ENCODE measurements around the gene IFITM1.
"Not testable (repeated sequence)": the region's sequence is repeated elsewhere in the genome, so short reads cannot be mapped to it uniquely, and the experiment has no call there.

The IFITM1 gene

DNA sequence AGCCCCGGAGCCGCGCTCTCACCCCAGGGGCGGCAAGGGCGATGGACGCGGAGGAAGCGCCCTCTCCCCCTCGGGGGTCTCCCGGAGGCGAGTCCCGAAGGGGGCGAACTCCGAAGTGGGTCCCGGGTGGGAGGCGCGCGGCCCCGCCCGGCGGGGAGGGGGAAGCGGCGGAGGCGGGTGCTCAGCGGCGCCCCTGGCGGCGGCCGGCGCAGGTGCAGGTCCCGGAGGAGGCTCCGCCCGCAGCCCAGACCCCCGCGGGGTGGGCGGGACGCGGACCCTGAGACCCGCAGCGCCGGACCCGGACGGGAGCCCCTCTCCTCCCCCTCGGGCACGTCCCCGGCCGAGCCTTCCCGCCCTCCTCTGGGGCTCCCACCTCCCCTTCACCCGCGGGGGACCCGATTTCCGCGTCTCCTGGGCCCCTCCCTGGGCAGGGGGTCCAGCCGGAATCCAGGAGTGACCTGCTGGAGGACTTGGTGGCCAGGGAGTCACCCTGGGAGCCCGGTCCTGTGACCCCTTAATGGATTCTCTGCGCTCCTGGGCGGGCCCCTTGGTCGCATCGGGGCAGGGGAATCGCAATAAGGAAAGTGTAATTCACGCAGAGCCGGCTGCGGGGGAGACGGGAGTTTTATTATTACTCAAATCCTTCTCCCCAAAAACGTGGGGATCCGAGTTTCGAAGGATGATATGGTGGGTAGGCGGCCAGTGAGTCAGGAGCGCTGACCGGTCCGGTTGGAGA lies 2.7 kb upstream of the IFITM1 start:
- not testable (repeated sequence) for DNase-seq

DNA sequence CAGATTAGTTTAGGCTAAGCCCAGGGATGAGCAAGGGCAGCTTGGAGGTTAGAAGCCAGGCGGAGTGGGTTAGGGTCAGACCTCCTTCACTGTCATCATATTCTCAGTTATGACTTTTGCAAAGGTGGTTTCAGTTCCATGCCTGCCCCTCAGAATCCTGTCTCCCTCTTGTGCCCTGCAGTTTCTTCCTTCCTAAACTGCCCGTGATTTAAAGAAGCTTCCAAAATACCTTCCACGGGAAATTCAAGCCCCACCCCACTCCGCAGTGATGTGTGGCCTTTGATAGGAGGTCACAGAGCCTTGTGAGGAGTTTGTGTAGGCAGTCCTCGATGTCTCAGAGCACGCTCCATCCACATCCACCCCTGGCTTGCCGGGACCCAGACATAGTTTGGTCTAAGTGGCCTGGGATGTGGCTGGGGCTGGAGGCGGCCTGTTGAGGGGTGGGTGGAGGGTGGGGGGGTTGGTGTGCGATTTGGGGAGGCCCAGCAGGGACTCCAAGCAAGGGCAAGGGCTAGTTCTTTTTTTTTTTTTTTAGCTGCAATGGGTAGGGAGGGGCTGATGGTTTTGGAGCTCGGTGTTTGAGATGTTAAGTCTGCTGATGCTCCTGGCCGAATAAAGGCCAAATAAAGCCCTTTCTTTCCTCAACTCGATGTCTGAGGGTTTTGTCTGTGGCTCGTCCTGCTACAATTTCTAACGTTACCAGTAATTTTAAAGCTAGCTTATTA lies 1.6 kb upstream of the IFITM1 start:
- peak; percentile 46 for DNase-seq

DNA sequence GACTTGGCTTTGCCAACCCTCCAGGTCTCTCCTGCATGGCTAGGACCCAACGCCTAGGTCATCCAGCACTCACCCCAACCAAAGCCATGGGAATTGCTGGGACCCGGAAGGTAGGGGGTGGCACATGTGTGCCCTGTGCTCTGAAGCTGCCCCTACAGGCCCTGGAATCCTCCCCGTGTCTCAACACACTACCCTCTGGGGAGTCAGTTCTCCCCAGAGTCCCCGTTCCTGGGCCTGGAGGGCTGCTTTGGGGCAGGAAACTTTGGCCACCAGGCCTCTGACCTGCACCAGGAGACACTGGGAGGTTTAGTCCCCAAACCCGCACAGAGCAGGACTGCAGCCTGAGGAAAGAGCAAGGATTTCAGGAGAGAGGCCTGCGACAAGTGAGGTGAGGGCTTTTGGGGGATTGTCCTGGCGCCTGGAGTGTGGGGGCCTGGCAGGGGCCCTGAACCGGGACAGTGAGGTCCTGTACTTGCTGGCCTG lies 495 bp upstream of the IFITM1 start:
- DNase-seq: peak; percentile 31

DNA sequence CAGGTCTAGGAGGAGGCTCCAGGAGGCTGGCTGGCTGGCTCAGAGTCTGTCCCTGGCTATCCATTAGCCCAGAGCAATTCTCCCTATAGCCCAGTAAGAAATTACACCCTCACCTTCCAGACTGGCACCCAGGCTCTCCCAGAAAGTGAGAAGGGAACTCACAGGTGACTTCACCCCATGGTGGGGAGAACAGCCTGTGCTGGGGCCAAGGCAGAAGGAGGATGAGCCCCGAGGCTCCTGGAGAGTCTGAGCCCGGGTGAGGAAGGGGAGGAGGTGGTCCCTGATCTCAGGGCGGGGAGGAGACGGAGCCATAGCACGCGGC lies 675 bp downstream of the IFITM1 start:
- not testable (repeated sequence) for DNase-seq

GRCh38 chr11:315051-315481 lies 1.2 kb downstream of the IFITM1 start:
- no peak for DNase-seq

GRCh38 chr11:315516-315994 lies 1.7 kb downstream of the IFITM1 start:
- DNase-seq: no peak

- peak; percentile 46 for DNase-seq
Observed at GRCh38 chr11:316031-316701, 2.3 kb downstream of the IFITM1 start.

GRCh38 chr11:316891-317301 lies 3.1 kb downstream of the IFITM1 start:
- no peak for DNase-seq

DNA sequence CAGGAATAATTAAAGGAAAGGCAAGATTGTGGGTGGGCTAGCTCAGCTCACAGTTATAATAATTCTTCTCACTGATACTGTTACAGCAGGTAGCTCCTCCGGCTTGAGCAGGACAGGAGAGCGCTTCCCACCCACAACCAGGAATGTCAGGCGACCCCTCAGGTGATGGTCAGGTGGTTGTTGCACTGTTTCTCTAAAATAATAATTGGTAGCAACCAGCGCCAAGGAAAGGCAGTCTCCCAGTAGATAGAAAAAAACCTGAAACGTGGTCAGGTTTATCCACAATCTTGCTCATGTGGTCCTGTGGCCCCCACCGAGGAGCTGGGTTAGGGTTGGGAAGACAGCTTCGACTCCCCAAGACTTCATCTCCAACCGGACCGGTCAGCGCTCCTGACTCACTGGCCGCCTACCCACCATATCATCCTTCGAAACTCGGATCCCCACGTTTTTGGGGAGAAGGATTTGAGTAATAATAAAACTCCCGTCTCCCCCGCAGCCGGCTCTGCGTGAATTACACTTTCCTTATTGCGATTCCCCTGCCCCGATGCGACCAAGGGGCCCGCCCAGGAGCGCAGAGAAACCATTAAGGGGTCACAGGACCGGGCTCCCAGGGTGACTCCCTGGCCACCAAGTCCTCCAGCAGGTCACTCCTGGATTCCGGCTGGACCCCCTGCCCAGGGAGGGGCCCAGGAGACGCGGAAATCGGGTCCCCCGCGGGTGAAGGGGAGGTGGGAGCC lies 4.0 kb downstream of the IFITM1 start:
- not testable (repeated sequence) for DNase-seq

GRCh38 chr11:318405-319120 lies 4.7 kb downstream of the IFITM1 start:
- DNase-seq: not testable (repeated sequence)

DNA sequence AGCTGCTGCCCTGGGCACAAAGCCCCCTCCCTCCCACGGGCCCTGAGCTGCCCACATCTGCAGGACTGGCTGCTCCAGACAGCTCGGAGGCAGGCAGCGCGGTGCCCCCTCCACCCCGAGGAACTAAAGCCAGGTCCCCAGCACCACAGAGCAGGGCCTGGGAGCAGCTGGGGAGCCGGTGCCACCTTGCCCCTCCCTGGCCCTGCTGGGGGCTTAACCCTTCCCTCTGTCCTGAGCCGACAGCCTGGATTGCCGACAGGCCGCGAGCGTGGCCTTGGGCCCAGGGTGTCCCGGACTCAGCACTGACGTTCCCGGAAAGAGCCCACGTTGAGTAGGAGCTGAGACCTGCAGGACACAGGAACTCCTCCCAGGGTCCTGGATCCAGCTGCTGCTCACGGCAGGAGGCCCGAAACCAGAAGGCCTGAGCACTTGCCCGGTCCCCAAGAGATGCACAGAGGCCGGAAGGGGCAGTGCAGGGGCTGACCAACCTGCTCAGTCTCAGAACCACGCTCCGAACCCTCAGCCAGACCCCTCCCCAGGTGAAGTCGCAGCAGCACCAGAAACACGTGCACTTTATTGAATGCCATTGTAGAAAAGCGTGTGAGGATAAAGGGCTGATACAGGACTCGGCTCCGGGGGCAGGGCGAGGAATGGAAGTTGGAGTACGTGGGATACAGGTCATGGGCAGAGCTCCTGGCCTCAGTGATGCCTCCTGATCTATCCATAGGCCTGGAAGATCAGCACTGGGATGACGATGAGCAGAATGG lies 5.5 kb downstream of the IFITM1 start:
- not testable (repeated sequence) for DNase-seq

- not testable (repeated sequence) for DNase-seq
Observed at GRCh38 chr11:319888-320273, 6.0 kb downstream of the IFITM1 start.

DNA sequence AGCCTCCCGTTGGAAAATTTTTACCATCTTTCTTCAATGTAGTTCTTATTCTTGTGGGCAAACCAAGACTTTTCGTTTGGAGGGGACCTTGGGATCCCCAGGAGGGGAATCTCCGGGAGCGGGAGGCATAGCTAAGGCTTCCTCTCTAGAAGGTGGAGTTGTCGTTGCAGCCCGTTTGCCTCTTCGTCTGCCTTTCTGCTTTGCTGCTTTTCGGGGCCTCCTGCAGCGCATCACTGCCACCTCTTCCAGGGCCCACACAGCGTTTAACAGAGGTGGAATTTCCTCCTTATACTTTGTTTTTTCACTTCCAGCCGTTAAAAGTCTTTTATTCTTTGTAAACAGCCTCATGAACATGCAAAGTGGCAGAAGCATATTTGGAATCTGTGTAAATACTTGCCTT lies 10.3 kb downstream of the IFITM1 start:
- no peak for DNase-seq

GRCh38 chr11:324593-325517 lies 11.0 kb downstream of the IFITM1 start:
- not testable (repeated sequence) for DNase-seq

- no peak for DNase-seq
Observed at GRCh38 chr11:325796-326591, 12.2 kb downstream of the IFITM1 start.

DNA sequence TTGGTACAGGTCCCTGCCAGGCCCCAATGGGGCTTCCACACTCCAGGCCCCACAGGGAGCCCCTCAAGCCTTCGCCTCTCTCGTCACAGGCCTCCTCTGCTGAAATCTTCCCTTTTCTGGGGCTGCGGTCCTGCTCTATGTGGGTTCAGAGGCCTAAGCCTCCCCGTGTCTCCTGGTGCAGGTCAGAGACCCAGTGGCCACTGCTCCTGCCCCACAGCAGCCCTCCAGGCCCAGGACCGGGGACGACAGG lies 12.7 kb downstream of the IFITM1 start:
- no peak for DNase-seq

GRCh38 chr11:326842-327580 lies 13.2 kb downstream of the IFITM1 start:
- peak; percentile 79 for DNase-seq

DNA sequence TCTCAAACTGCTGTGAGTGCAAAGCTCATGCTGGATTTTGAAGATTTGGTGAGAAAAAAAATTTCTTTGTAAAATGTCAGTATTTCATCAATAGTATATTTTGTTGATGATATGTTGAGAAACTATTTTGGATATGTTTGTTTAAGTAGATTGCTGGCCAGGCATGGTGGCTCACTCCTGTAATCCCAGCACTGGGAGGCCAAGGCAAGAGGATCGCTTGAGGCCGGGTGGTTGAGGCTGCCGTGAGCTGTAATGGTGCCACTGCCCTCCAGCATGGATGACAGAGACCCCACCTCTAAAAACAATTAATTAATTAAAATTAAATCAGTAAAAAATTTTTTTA lies 13.7 kb downstream of the IFITM1 start:
- no peak for DNase-seq

GRCh38 chr11:328012-328411 lies 14.2 kb downstream of the IFITM1 start:
- DNase-seq: no peak

All from activated CD4-positive, alpha-beta T cell treated with anti-CD3 and anti-CD28 coated beads, Interleukin-2, Interleukin-6, amounts not matched to agents 100 ng/mL and 50 ng/mL, durations not matched to agents 16 hours and 8 hours (primary cell).